ENCODE measurements around the gene MPZL3. TPM values are rescaled to one million over a fixed set of nuclear protein-coding genes. Genes with fewer than 3 reads are reported as not detected.

MPZL3 gene
- total and polyA plus RNA-seq, 4 experiments from 2014 or later, result 12.3 to 32.0 (median 21.3) TPM

DNA sequence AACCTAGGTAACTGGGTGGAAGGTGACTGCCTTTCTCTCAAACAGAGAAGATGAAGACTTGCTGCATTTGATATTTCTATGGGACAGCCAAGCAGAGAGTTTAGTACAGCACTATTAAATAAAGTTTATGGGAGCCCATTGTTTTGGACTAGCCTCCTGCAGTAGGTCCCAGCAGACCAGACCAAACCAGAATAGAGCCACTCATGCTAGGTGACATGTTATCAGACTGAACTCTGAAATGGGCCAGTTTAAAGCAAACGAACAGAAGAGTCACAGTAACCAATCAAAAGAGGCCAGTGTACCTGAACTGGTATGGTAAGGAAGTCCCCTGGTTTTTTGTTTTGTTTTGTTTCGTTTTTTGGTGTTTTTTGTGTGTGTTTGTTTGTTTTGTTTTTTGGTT is 19.8 kb upstream of the MPZL3 start:
- H3K27ac ChIP-seq (ENCODE audit: low read depth, low read length), result no peak overlapping the region
- H3K27ac Mint-ChIP-seq, result no peak overlapping the region
- intact Hi-C loops (cut with micrococcal nuclease), result no loop called here
- no peaks in the 10 kb centered on the region for H3K9me3 Mint-ChIP-seq
- H3K9me3 ChIP-seq (ENCODE audit: control insufficient read depth in 1 of 2, low read length in 2 of 2), result no peaks in the 10 kb centered on the region
- no peaks in the 10 kb centered on the region for H3K27me3 Mint-ChIP-seq
- no peaks in the 10 kb centered on the region for H3K4me1 ChIP-seq (ENCODE audit: insufficient read depth, low read length)
- ChIA-PET POLR2A (ENCODE audit: partially characterized antibody) (no interaction called here), CTCF (ENCODE audit: partially characterized antibody) (no interaction called here)
- no peak overlapping the region for H3K4me3 Mint-ChIP-seq
- H3K27me3 ChIP-seq (ENCODE audit: insufficient read depth, low read length), result no peaks in the 10 kb centered on the region
- H3K4me1 Mint-ChIP-seq, result peaks cover 3 to 11% (median 5%) of the 10 kb centered on the region in 4 donors
- H3K36me3 ChIP-seq (ENCODE audit: insufficient read depth, low read length), result no peaks in the 10 kb centered on the region
- DNase-seq, result no peak
- H3K4me3 ChIP-seq (ENCODE audit: low read length in 2 of 2), result no peak overlapping the region
- H3K36me3 Mint-ChIP-seq, result no peaks in the 10 kb centered on the region

DNA sequence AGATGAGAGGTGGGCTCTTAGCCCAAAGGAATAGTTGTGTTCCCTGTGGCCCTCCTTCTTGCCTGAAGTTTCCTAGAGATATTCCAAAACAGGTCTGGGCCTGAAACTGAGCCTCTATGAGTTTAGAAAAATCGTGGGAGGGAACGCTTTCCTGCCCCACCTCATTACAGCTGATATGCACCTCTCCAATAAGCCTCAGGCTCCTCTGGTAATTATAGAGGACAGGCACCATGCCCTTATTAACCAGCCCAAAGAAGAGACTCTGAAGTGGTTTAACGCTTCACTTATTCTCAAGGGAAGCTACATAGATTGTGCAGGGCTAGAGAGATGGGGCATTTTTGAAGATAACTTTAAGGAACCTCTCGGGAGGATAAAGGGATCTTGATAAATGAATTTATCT is 15.3 kb upstream of the MPZL3 start:
- H3K9me3 Mint-ChIP-seq, result no peaks in the 10 kb centered on the region
- H3K27ac ChIP-seq (ENCODE audit: low read depth, low read length), result no peak overlapping the region
- peaks cover 15% of the 10 kb centered on the region for H3K4me1 ChIP-seq (ENCODE audit: insufficient read depth, low read length)
- POLR2A ChIA-PET (ENCODE audit: partially characterized antibody), result interaction anchor here (0.7 kb wide), 1 partner anchor 15 kb away, joined by 3 read pairs; the partner anchor contains the start of gene MPZL3
- peaks cover 7 to 31% (median 17%) of the 10 kb centered on the region in 4 donors for H3K4me1 Mint-ChIP-seq
- H3K4me3 ChIP-seq (ENCODE audit: low read length in 2 of 2), result no peak overlapping the region
- H3K27me3 Mint-ChIP-seq, result peaks cover 0 to 1% of the 10 kb centered on the region in 2 donors
- no peak overlapping the region for H3K27ac Mint-ChIP-seq
- no peaks in the 10 kb centered on the region for H3K9me3 ChIP-seq (ENCODE audit: control insufficient read depth in 1 of 2, low read length in 2 of 2)
- H3K27me3 ChIP-seq (ENCODE audit: insufficient read depth, low read length), result no peaks in the 10 kb centered on the region
- intact Hi-C loops (cut with micrococcal nuclease), result no loop called here
- no peaks in the 10 kb centered on the region for H3K36me3 ChIP-seq (ENCODE audit: insufficient read depth, low read length)
- H3K36me3 Mint-ChIP-seq, result no peaks in the 10 kb centered on the region
- CTCF ChIA-PET (ENCODE audit: partially characterized antibody), result interaction anchor here (0.8 to 1.2 kb wide), 4 partner anchors 8 to 69 kb away, joined by 3 to 6 read pairs (median 4); no protein-coding TSS in a partner anchor
- DNase-seq, result no peak
- no peak overlapping the region for H3K4me3 Mint-ChIP-seq

DNA sequence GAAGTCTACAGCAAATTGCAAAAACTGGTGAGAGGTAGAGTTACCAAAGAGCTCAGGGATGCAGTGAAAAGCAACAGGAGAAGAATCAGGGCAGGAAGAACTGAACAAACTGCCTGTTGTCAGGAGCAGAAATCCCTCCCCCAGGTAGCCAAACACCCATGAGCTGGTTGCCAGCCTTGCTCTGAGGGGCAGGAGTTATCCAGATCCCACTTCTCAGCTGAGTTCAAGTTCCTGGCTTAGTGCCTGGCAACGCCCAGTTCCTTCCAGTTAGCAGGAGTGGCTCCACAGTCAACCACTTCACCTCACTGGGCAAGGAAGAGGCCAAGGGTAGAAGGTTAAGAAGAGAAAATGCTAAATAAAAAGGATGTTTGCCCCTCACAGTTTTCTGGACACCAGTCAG is 13.8 kb upstream of the MPZL3 start:
- Histone ChIP-seq H3K4me3 (ENCODE audit: low read length in 2 of 2) (no peak overlapping the region), H3K36me3 (ENCODE audit: insufficient read depth, low read length) (no peaks in the 10 kb centered on the region), H3K27ac (ENCODE audit: low read depth, low read length) (no peak overlapping the region), H3K27me3 (ENCODE audit: insufficient read depth, low read length) (no peaks in the 10 kb centered on the region), H3K4me1 (ENCODE audit: insufficient read depth, low read length) (peaks cover 18% of the 10 kb centered on the region), H3K9me3 (ENCODE audit: control insufficient read depth in 1 of 2, low read length in 2 of 2) (no peaks in the 10 kb centered on the region)
- no peak overlapping the region for H3K4me3 Mint-ChIP-seq
- intact Hi-C loops (cut with micrococcal nuclease), result no loop called here
- DNase-seq, result no peak
- no peaks in the 10 kb centered on the region for H3K36me3 Mint-ChIP-seq
- ChIA-PET CTCF (ENCODE audit: partially characterized antibody) (interaction anchor here (0.5 to 7.3 kb wide), 4 partner anchors 12 to 259 kb away, joined by 3 to 71 read pairs (median 5); no protein-coding TSS in a partner anchor), POLR2A (ENCODE audit: partially characterized antibody) (interaction anchor here (1.9 kb wide), 1 partner anchor 67 kb away, joined by 6 read pairs; no protein-coding TSS in a partner anchor)
- H3K27ac Mint-ChIP-seq, result peak overlapping the region in 3 of 7 donors; percentile 1 to 44 (median 41)
- H3K9me3 Mint-ChIP-seq, result no peaks in the 10 kb centered on the region
- peaks cover 9 to 32% (median 19%) of the 10 kb centered on the region in 4 donors for H3K4me1 Mint-ChIP-seq
- peaks cover 0 to 1% of the 10 kb centered on the region in 2 donors for H3K27me3 Mint-ChIP-seq

DNA sequence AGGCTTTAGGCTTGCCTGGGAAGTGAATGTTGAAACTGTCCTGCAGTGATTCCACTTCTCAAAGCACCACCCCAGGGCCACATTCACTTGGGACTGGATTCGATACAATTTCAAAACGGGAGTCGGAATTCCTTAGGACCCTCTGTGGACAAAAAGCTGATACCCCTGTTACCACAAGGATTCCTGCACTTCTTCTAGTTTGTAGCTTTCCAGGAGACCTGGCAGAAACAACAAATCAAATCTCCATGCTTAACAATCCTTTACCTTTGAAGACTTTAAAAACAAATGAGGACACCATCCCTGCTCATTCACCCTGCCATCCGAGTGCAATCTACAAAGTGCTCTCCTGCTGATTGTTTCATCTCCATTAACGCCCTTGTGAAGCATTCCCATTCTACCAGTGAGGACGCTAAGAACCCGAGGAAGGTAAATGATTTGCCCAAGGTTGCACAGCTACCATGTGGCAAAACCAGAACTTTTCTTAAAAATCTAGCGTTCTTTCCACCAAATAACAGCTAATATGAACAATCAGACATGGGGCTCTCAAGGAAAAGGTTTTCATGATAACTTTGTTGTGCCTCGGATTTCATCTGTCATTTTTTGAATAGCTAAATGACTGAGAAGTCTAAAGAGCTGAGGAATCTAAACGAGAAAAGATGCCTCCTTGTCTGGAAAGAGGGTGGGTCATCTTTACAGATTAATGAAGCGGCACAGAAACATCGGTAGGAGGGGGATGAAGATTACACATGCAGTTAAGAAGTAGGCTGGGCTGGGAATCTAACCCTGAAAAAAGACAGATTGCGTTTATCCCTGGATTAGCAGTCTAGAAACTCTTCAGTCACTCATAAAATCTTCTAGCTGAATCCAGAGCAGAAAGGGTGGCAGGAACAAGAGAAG is 12.7 kb upstream of the MPZL3 start:
- H3K27ac Mint-ChIP-seq, result peak overlapping the region in 4 of 7 donors; percentile 39 to 89 (median 76)
- POLR2A ChIA-PET (ENCODE audit: partially characterized antibody), result interaction anchor here (0.8 to 2.6 kb wide), 7 partner anchors 13 to 66 kb away, joined by 3 to 8 read pairs (median 6); partner anchors contain the start of genes JAML and MPZL3

DNA sequence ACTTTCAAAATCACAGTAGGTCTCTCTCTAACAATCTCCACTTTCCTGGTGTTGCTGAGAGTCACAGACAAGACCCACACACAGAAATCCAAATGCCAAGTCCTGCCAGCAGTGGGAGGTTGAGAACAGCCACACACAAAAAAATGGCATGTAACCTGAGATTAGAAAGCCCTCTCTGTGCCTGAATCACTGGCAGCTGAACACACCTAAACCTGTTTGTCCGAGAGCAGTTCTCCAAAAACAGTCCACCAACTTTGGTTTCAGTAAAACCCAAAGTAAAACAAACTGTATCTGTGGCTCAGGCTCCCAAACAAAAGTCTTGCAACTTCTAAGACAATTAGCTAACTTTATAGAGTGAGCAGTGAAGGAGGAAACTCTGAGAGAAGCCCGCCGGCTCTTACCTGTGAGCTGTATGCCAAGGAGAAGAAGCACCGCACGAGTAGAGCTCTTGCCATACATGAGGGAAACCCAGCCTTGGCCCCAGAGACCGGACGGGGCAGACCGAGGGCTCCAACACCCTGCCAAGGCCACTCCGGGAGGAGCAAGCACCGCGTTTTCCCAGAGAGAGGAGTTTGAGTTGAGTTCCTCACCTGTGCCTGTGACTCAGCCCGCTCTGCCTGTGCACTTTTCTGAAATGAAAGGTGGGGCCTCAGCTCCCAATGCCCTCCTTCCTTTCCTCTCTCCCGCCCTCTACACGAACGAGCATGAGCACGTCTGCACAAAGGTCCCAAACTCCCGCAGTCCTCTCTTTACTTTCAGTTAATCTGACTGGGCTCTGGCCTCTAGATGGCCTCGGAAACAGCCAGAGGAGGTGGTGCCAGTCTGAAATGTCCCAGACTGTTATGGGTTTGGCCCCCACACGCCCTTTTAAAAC is 11.8 kb upstream of the MPZL3 start, which contains the start of gene MPZL2:
Gene MPZL2, minus strand, starts transcription at position 603 of the 874 bp plus-strand sequence. Its CDS starts 144 bp downstream, at position 459.
- Histone ChIP-seq H3K9me3 (ENCODE audit: control insufficient read depth in 1 of 2, low read length in 2 of 2) (no peaks in the 10 kb centered on the region), H3K4me1 (ENCODE audit: insufficient read depth, low read length) (peaks cover 29% of the 10 kb centered on the region), H3K27me3 (ENCODE audit: insufficient read depth, low read length) (no peaks in the 10 kb centered on the region), H3K4me3 (ENCODE audit: low read length in 2 of 2) (peak within 1 kb of the TSS in 1 of 2 donors; percentile 13), H3K27ac (ENCODE audit: low read depth, low read length) (no peak within 1 kb of the TSS), H3K36me3 (ENCODE audit: insufficient read depth, low read length) (no peaks in the 10 kb centered on the region)
- Mint-ChIP-seq H3K36me3 (no peaks in the 10 kb centered on the region), H3K4me3 (peak within 1 kb of the TSS; percentile 61 to 89 (median 84)), H3K27me3 (peaks cover 0 to 1% of the 10 kb centered on the region in 2 donors), H3K4me1 (peaks cover 11 to 44% (median 23%) of the 10 kb centered on the region in 4 donors), H3K27ac (peak within 1 kb of the TSS in 6 of 7 donors; percentile 39 to 89 (median 74)), H3K9me3 (no peaks in the 10 kb centered on the region)
- ChIA-PET CTCF (ENCODE audit: partially characterized antibody) (interaction anchor here (1.0 to 7.3 kb wide), 8 partner anchors 16 to 92 kb away, joined by 3 to 71 read pairs (median 4); partner anchors contain the start of gene JAML), POLR2A (ENCODE audit: partially characterized antibody) (interaction anchor here (0.8 to 2.6 kb wide), 6 partner anchors 12 to 61 kb away, joined by 3 to 8 read pairs (median 6); partner anchors contain the start of genes JAML and MPZL3)
- intact Hi-C loops (cut with micrococcal nuclease), result no loop called here
- DNase-seq, result peak in 1 of 5 donors; percentile 48

More for the DNA sequence above, 12.7 kb upstream of the MPZL3 start:
- Histone ChIP-seq H3K4me1 (ENCODE audit: insufficient read depth, low read length) (peaks cover 29% of the 10 kb centered on the region), H3K4me3 (ENCODE audit: low read length in 2 of 2) (no peak overlapping the region), H3K36me3 (ENCODE audit: insufficient read depth, low read length) (no peaks in the 10 kb centered on the region), H3K27ac (ENCODE audit: low read depth, low read length) (no peak overlapping the region), H3K27me3 (ENCODE audit: insufficient read depth, low read length) (no peaks in the 10 kb centered on the region), H3K9me3 (ENCODE audit: control insufficient read depth in 1 of 2, low read length in 2 of 2) (no peaks in the 10 kb centered on the region)
- Mint-ChIP-seq H3K36me3 (no peaks in the 10 kb centered on the region), H3K27me3 (peaks cover 0 to 1% of the 10 kb centered on the region in 2 donors), H3K4me1 (peaks cover 9 to 43% (median 23%) of the 10 kb centered on the region in 4 donors), H3K4me3 (peak overlapping the region; percentile 61 to 89 (median 84)), H3K9me3 (no peaks in the 10 kb centered on the region)
- no peak for DNase-seq
- intact Hi-C loops (cut with micrococcal nuclease), result no loop called here
- CTCF ChIA-PET (ENCODE audit: partially characterized antibody), result interaction anchor here (0.8 to 7.3 kb wide), 11 partner anchors 15 to 94 kb away, joined by 3 to 71 read pairs (median 4); partner anchors contain the start of gene JAML

DNA sequence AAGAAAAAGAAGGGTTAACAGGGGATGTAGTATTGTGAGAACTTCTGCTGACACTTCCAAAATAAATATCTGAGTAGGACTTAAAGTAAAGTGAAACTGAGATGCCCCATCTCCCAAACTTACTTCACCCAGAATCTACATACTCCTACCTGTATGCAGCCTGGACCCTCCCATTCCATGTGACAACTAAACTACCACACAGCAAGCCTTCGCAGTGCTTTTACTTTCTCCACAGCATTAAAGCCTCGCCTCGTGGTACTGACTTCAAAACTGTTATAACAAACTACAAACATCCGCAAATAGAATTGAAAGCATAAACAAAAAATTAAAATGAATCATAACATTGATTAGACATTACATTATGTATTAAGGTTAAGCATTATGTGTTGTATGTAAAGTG is 10.9 kb upstream of the MPZL3 start:
- no peaks in the 10 kb centered on the region for H3K27me3 ChIP-seq (ENCODE audit: insufficient read depth, low read length)
- CTCF ChIA-PET (ENCODE audit: partially characterized antibody), result interaction anchor here (1.2 to 7.3 kb wide), 5 partner anchors 21 to 92 kb away, joined by 3 to 71 read pairs (median 11); partner anchors contain the start of gene JAML
- Mint-ChIP-seq H3K36me3 (no peaks in the 10 kb centered on the region), H3K4me1 (peaks cover 11 to 44% (median 23%) of the 10 kb centered on the region in 4 donors), H3K9me3 (peaks cover 0 to 3% (median 0%) of the 10 kb centered on the region in 8 donors), H3K27me3 (peaks cover 0 to 1% of the 10 kb centered on the region in 2 donors), H3K27ac (peak overlapping the region in 4 of 7 donors; percentile 39 to 83 (median 61)), H3K4me3 (peak overlapping the region in 2 of 8 donors; percentile 69 to 89)
- no peaks in the 10 kb centered on the region for H3K9me3 ChIP-seq (ENCODE audit: control insufficient read depth in 1 of 2, low read length in 2 of 2)
- no peak for DNase-seq
- H3K4me1 ChIP-seq (ENCODE audit: insufficient read depth, low read length), result peaks cover 29% of the 10 kb centered on the region
- no peak overlapping the region for H3K27ac ChIP-seq (ENCODE audit: low read depth, low read length)
- H3K36me3 ChIP-seq (ENCODE audit: insufficient read depth, low read length), result no peaks in the 10 kb centered on the region
- H3K4me3 ChIP-seq (ENCODE audit: low read length in 2 of 2), result no peak overlapping the region
- intact Hi-C loops (cut with micrococcal nuclease), result no loop called here
- POLR2A ChIA-PET (ENCODE audit: partially characterized antibody), result interaction anchor here (0.8 to 2.6 kb wide), 4 partner anchors 11 to 60 kb away, joined by 3 to 8 read pairs (median 6); partner anchors contain the start of genes JAML and MPZL3

All from CD4-positive, alpha-beta memory T cell (primary cell).